ENCODE data around the gene FHOD1. TPM values are rescaled to one million over a fixed set of nuclear protein-coding genes. Genes with fewer than 3 reads are reported as not detected.

Gene FHOD1
- polyA plus RNA-seq, 2 donors = 6.3 to 11.4 TPM

DNA sequence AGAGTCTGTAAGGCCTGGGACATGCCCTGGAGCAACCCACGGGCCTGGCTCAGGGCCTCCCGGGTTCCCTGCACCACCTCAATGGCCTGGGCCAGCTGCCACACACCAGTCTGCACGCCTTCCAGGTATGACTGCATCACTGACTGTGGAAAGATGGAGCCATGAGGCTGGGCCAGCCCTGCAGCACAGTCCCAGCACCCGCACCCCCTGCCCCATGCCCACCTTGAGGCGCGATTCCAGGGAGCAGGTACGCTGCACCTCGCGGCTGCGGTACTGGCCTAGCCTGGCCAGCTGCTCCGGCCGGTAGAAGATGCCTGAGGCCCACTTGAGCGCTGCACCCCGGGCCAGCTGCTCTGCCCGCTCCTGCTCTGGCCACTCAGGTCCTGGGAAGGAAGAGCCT lies 58.5 kb downstream of the FHOD1 start:
- no peaks in the 10 kb centered on the region for H3K27me3 ChIP-seq (ENCODE audit: control insufficient read depth in 1 of 2, insufficient read depth in 2 of 2, low read length in 2 of 2)
- peaks cover 0 to under 1% of the 10 kb centered on the region in 2 donors for H3K36me3 ChIP-seq (ENCODE audit: control insufficient read depth in 2 of 2, insufficient read depth in 2 of 2, low read length in 1 of 2)
- H3K4me3 ChIP-seq (ENCODE audit: low read depth in 1 of 2, low read length in 2 of 2) = no peak overlapping the region
- no peak overlapping the region for H3K27ac ChIP-seq (ENCODE audit: low read depth in 2 of 2, low read length in 1 of 2)
- WGBS, 2 donors = 87 to 90% methylated on average over 15 of the region's 15 CpGs
- peaks cover 17 to 27% of the 10 kb centered on the region in 2 donors for H3K4me1 ChIP-seq (ENCODE audit: control insufficient read depth in 2 of 2, insufficient read depth in 2 of 2, low read length in 1 of 2)
- H3K9me3 ChIP-seq (ENCODE audit: control insufficient read depth in 2 of 2, insufficient read depth in 1 of 2, low read depth in 1 of 2, low read length in 1 of 2) = no peaks in the 10 kb centered on the region

GRCh38 chr16:67188323-67188722 lies 59.0 kb downstream of the FHOD1 start:
- Histone ChIP-seq H3K4me1 (ENCODE audit: control insufficient read depth in 2 of 2, insufficient read depth in 2 of 2, low read length in 1 of 2) (peaks cover 16 to 23% of the 10 kb centered on the region in 2 donors), H3K27me3 (ENCODE audit: control insufficient read depth in 1 of 2, insufficient read depth in 2 of 2, low read length in 2 of 2) (no peaks in the 10 kb centered on the region), H3K4me3 (ENCODE audit: low read depth in 1 of 2, low read length in 2 of 2) (no peak overlapping the region), H3K27ac (ENCODE audit: low read depth in 2 of 2, low read length in 1 of 2) (no peak overlapping the region), H3K36me3 (ENCODE audit: control insufficient read depth in 2 of 2, insufficient read depth in 2 of 2, low read length in 1 of 2) (no peaks in the 10 kb centered on the region), H3K9me3 (ENCODE audit: control insufficient read depth in 2 of 2, insufficient read depth in 1 of 2, low read depth in 1 of 2, low read length in 1 of 2) (no peaks in the 10 kb centered on the region)
- 81 to 83% methylated on average over 4 of the region's 4 CpGs for WGBS, 2 donors

- H3K36me3 ChIP-seq (ENCODE audit: control insufficient read depth in 2 of 2, insufficient read depth in 2 of 2, low read length in 1 of 2) = no peaks in the 10 kb centered on the region
- no peaks in the 10 kb centered on the region for H3K9me3 ChIP-seq (ENCODE audit: control insufficient read depth in 2 of 2, insufficient read depth in 1 of 2, low read depth in 1 of 2, low read length in 1 of 2)
- H3K4me3 ChIP-seq (ENCODE audit: low read depth in 1 of 2, low read length in 2 of 2) = no peak overlapping the region
- H3K4me1 ChIP-seq (ENCODE audit: control insufficient read depth in 2 of 2, insufficient read depth in 2 of 2, low read length in 1 of 2) = peaks cover 9 to 19% of the 10 kb centered on the region in 2 donors
- no peak overlapping the region for H3K27ac ChIP-seq (ENCODE audit: low read depth in 2 of 2, low read length in 1 of 2)
- 88 to 89% methylated on average over 25 to 26 of the region's 26 CpGs for WGBS, 2 donors
- H3K27me3 ChIP-seq (ENCODE audit: control insufficient read depth in 1 of 2, insufficient read depth in 2 of 2, low read length in 2 of 2) = no peaks in the 10 kb centered on the region
These were observed 59.9 kb downstream of the FHOD1 start for GRCh38 chr16:67187175-67187890.

DNA sequence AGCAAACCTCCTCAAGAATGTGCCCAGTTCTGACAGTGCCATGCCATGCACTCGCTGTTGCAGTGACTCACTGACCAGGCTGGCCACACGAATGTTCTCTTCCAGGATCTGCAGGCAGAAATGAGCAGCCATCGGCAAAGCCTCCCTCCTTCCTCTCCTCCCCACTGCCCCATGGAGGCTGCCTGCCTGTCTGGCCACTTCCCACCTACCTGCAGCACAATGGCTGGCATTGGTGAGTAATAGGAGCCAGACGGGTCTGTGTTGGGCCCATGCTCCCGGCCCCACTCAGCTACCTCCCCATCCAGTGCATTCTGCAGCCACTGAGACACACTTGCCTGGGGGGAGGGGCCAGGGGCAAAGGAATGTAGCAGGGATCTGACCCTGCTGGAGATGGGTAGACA lies 60.7 kb downstream of the FHOD1 start:
- 56 to 64% methylated on average over 5 of the region's 5 CpGs for WGBS, 2 donors
- Histone ChIP-seq H3K27ac (ENCODE audit: low read depth in 2 of 2, low read length in 1 of 2) (no peak overlapping the region), H3K9me3 (ENCODE audit: control insufficient read depth in 2 of 2, insufficient read depth in 1 of 2, low read depth in 1 of 2, low read length in 1 of 2) (no peaks in the 10 kb centered on the region), H3K4me1 (ENCODE audit: control insufficient read depth in 2 of 2, insufficient read depth in 2 of 2, low read length in 1 of 2) (peaks cover 9 to 16% of the 10 kb centered on the region in 2 donors), H3K27me3 (ENCODE audit: control insufficient read depth in 1 of 2, insufficient read depth in 2 of 2, low read length in 2 of 2) (no peaks in the 10 kb centered on the region), H3K36me3 (ENCODE audit: control insufficient read depth in 2 of 2, insufficient read depth in 2 of 2, low read length in 1 of 2) (no peaks in the 10 kb centered on the region), H3K4me3 (ENCODE audit: low read depth in 1 of 2, low read length in 2 of 2) (no peak overlapping the region)

GRCh38 chr16:67185651-67186134 lies 61.6 kb downstream of the FHOD1 start:
- Histone ChIP-seq H3K9me3 (ENCODE audit: control insufficient read depth in 2 of 2, insufficient read depth in 1 of 2, low read depth in 1 of 2, low read length in 1 of 2) (no peaks in the 10 kb centered on the region), H3K4me3 (ENCODE audit: low read depth in 1 of 2, low read length in 2 of 2) (peak overlapping the region in 1 of 2 donors; percentile 60), H3K4me1 (ENCODE audit: control insufficient read depth in 2 of 2, insufficient read depth in 2 of 2, low read length in 1 of 2) (peaks cover 9 to 15% of the 10 kb centered on the region in 2 donors), H3K27me3 (ENCODE audit: control insufficient read depth in 1 of 2, insufficient read depth in 2 of 2, low read length in 2 of 2) (no peaks in the 10 kb centered on the region), H3K36me3 (ENCODE audit: control insufficient read depth in 2 of 2, insufficient read depth in 2 of 2, low read length in 1 of 2) (no peaks in the 10 kb centered on the region), H3K27ac (ENCODE audit: low read depth in 2 of 2, low read length in 1 of 2) (peak overlapping the region in 1 of 2 donors; percentile 36)
- WGBS, 2 donors = 9 to 12% methylated on average over 12 of the region's 12 CpGs

- no peaks in the 10 kb centered on the region for H3K27me3 ChIP-seq (ENCODE audit: control insufficient read depth in 1 of 2, insufficient read depth in 2 of 2, low read length in 2 of 2)
- 10 to 14% methylated on average over 42 to 43 of the region's 43 CpGs for WGBS, 2 donors
These were observed 62.2 kb downstream of the FHOD1 start for GRCh38 chr16:67184995-67185650.

GRCh38 chr16:67184453-67184994 lies 62.8 kb downstream of the FHOD1 start:
- peaks cover 9 to 16% of the 10 kb centered on the region in 2 donors for H3K4me1 ChIP-seq (ENCODE audit: control insufficient read depth in 2 of 2, insufficient read depth in 2 of 2, low read length in 1 of 2)
- H3K27ac ChIP-seq (ENCODE audit: low read depth in 2 of 2, low read length in 1 of 2) = peak overlapping the region; percentile 97 to 99
- no peaks in the 10 kb centered on the region for H3K27me3 ChIP-seq (ENCODE audit: control insufficient read depth in 1 of 2, insufficient read depth in 2 of 2, low read length in 2 of 2)
- H3K36me3 ChIP-seq (ENCODE audit: control insufficient read depth in 2 of 2, insufficient read depth in 2 of 2, low read length in 1 of 2) = no peaks in the 10 kb centered on the region
- H3K9me3 ChIP-seq (ENCODE audit: control insufficient read depth in 2 of 2, insufficient read depth in 1 of 2, low read depth in 1 of 2, low read length in 1 of 2) = no peaks in the 10 kb centered on the region
- H3K4me3 ChIP-seq (ENCODE audit: low read depth in 1 of 2, low read length in 2 of 2) = peak overlapping the region; percentile 60 to 91
- 5 to 7% methylated on average over 45 to 59 of the region's 59 CpGs for WGBS, 2 donors

More at GRCh38 chr16:67184995-67185650, 62.2 kb downstream of the FHOD1 start:
- Histone ChIP-seq H3K4me1 (ENCODE audit: control insufficient read depth in 2 of 2, insufficient read depth in 2 of 2, low read length in 1 of 2) (peaks cover 9 to 15% of the 10 kb centered on the region in 2 donors), H3K4me3 (ENCODE audit: low read depth in 1 of 2, low read length in 2 of 2) (peak overlapping the region; percentile 60 to 91), H3K36me3 (ENCODE audit: control insufficient read depth in 2 of 2, insufficient read depth in 2 of 2, low read length in 1 of 2) (no peaks in the 10 kb centered on the region), H3K27ac (ENCODE audit: low read depth in 2 of 2, low read length in 1 of 2) (peak overlapping the region in 1 of 2 donors; percentile 36), H3K9me3 (ENCODE audit: control insufficient read depth in 2 of 2, insufficient read depth in 1 of 2, low read depth in 1 of 2, low read length in 1 of 2) (no peaks in the 10 kb centered on the region)

DNA sequence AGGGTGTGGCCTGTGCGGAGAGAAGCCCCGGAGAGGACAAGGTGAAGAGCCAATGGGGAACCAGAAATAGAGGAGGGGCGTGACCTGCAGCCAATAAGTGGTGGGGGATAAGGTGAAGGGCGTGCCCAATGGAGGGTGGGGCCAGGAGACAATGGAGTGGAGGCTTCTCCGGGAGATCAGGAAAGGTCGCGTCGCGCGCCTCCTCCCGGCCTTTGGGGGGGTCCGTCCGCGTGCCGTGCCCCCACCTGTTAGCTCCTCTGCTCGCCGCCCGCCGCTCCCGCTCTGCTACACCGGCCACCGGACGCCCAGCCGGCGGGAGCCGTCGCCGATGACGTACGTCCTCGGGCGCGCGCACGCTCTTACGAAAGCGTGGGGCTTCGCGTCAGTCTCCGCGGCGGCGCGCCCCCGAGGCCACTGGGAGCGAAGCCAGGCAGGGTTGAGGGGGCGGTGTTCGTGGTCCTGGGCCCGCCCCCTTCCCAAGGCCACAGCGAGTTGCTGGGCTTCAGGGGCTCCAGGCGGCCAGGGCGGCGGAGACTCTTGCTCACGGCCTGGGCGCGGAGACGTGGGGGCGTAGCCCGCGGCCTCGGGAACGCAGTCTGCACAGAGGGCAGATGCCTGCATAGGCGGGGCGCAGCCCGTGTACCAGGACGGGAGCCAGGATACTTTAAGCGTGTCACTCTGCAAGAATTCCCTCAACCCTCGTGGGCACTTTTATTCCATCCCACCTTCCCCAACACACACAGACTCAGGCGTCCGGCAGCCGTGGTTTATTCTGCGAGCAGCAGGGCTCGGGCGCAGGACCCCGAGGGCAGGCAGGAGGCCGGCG lies 63.4 kb downstream of the FHOD1 start, which contains the start of gene MATCAP1:
Gene MATCAP1 (minus strand): TSS at position 337 of the 826 bp plus-strand sequence. CDS start 3,353 bp downstream, outside the sequence.
- Histone ChIP-seq H3K27me3 (ENCODE audit: control insufficient read depth in 1 of 2, insufficient read depth in 2 of 2, low read length in 2 of 2) (no peaks in the 10 kb centered on the region), H3K36me3 (ENCODE audit: control insufficient read depth in 2 of 2, insufficient read depth in 2 of 2, low read length in 1 of 2) (no peaks in the 10 kb centered on the region), H3K27ac (ENCODE audit: low read depth in 2 of 2, low read length in 1 of 2) (peak within 1 kb of the TSS; percentile 97 to 99), H3K4me3 (ENCODE audit: low read depth in 1 of 2, low read length in 2 of 2) (peak within 1 kb of the TSS; percentile 60 to 91), H3K9me3 (ENCODE audit: control insufficient read depth in 2 of 2, insufficient read depth in 1 of 2, low read depth in 1 of 2, low read length in 1 of 2) (no peaks in the 10 kb centered on the region), H3K4me1 (ENCODE audit: control insufficient read depth in 2 of 2, insufficient read depth in 2 of 2, low read length in 1 of 2) (peaks cover 9 to 21% of the 10 kb centered on the region in 2 donors)
- WGBS, 2 donors = 0% methylated on average over 69 to 77 of the region's 77 CpGs

DNA sequence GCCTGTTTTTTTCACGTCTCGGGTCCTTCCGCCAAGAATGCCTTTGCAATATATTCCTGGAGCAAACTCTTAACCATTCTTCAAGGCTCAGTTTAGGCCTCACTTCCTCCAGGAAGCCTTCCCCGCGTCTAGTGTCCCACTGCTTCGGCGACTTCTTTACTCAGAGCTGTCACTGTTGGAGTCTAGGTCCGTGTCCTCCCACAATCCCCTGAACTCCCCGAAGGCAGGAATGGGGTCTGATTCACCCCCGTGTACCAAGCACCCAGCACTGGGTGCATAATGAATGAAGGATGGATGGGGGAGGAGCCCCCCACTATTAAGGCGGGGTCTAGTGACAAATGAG lies 64.0 kb downstream of the FHOD1 start:
- Histone ChIP-seq H3K27ac (ENCODE audit: low read depth in 2 of 2, low read length in 1 of 2) (peak overlapping the region; percentile 97 to 99), H3K36me3 (ENCODE audit: control insufficient read depth in 2 of 2, insufficient read depth in 2 of 2, low read length in 1 of 2) (no peaks in the 10 kb centered on the region), H3K4me3 (ENCODE audit: low read depth in 1 of 2, low read length in 2 of 2) (peak overlapping the region; percentile 60 to 91), H3K9me3 (ENCODE audit: control insufficient read depth in 2 of 2, insufficient read depth in 1 of 2, low read depth in 1 of 2, low read length in 1 of 2) (no peaks in the 10 kb centered on the region), H3K4me1 (ENCODE audit: control insufficient read depth in 2 of 2, insufficient read depth in 2 of 2, low read length in 1 of 2) (peaks cover 9 to 27% of the 10 kb centered on the region in 2 donors), H3K27me3 (ENCODE audit: control insufficient read depth in 1 of 2, insufficient read depth in 2 of 2, low read length in 2 of 2) (no peaks in the 10 kb centered on the region)
- 7 to 10% methylated on average over 11 of the region's 11 CpGs for WGBS, 2 donors
